DOHH2 (cell line): Measurements from ENCODE around the gene CLEC2B.

ENCODE experiments used
- EZH2phosphoT487 ChIP-seq: fragments of 200-600 bp; sonication (generic); IDR thresholded peaks from 2 replicates; pipeline ENCODE4 v1.6.1; 2017; ENCODE audit warnings: borderline replicate concordance, mild to moderate bottlenecking, antibody characterized with exemption, low read length, moderate library complexity, mixed read lengths
- TF ChIP-seq, protein P1 (sequence below): fragments of 200-600 bp; sonication (generic); IDR thresholded peaks from one replicate; pipeline ENCODE4 v1.5.1; 2014; ENCODE audit warnings: antibody characterized with exemption, mild to moderate bottlenecking, low read depth, low read length; ENCODE audit not compliant: poor library complexity, severe bottlenecking

DNA sequence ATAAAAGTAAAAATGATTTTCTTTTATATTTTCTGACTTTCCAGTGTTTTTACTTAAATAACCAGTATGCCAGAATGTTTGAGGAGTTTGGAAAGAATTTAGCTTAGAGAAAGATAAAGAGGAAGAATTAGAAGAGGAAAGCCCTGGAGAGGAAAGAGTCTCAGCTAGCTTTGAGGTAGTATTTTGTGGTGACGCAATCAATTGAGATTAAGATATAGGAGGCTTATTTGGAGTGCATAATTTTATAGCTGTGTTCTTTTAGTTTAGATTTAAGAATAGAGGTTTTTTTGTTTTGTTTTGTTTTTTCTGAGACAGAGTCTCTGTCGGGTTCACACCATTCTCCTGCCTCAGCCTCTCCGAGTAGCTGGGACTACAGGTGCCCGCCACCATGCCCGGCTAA is 18.1 kb downstream of the CLEC2B start:
- TF ChIP-seq, protein P1, sequence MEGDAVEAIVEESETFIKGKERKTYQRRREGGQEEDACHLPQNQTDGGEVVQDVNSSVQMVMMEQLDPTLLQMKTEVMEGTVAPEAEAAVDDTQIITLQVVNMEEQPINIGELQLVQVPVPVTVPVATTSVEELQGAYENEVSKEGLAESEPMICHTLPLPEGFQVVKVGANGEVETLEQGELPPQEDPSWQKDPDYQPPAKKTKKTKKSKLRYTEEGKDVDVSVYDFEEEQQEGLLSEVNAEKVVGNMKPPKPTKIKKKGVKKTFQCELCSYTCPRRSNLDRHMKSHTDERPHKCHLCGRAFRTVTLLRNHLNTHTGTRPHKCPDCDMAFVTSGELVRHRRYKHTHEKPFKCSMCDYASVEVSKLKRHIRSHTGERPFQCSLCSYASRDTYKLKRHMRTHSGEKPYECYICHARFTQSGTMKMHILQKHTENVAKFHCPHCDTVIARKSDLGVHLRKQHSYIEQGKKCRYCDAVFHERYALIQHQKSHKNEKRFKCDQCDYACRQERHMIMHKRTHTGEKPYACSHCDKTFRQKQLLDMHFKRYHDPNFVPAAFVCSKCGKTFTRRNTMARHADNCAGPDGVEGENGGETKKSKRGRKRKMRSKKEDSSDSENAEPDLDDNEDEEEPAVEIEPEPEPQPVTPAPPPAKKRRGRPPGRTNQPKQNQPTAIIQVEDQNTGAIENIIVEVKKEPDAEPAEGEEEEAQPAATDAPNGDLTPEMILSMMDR = no peak
- TF ChIP-seq EZH2phosphoT487 = no peak
